ENCODE results near the gene NOS3.

Gene NOS3

DNA sequence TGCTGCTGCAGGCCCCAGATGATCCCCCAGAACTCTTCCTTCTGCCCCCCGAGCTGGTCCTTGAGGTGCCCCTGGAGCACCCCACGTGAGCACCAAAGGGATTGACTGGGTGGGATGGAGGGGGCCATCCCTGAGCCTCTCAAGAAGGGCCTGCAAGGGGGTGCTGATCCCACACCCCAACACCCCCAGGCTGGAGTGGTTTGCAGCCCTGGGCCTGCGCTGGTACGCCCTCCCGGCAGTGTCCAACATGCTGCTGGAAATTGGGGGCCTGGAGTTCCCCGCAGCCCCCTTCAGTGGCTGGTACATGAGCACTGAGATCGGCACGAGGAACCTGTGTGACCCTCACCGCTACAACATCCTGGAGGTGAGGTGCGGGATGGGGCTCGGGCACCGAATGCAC lies 8.2 kb downstream of the NOS3 start:
- DNase-seq (ENCODE audit: low read depth), result no peak
- no peak overlapping the region for H3K4me3 ChIP-seq (ENCODE audit: low read depth, low read length)
- in situ Hi-C loops (cut with HindIII; ENCODE audit: low sequenced_read_pairs), result no loop called here
- TF ChIP-seq, protein P1, sequence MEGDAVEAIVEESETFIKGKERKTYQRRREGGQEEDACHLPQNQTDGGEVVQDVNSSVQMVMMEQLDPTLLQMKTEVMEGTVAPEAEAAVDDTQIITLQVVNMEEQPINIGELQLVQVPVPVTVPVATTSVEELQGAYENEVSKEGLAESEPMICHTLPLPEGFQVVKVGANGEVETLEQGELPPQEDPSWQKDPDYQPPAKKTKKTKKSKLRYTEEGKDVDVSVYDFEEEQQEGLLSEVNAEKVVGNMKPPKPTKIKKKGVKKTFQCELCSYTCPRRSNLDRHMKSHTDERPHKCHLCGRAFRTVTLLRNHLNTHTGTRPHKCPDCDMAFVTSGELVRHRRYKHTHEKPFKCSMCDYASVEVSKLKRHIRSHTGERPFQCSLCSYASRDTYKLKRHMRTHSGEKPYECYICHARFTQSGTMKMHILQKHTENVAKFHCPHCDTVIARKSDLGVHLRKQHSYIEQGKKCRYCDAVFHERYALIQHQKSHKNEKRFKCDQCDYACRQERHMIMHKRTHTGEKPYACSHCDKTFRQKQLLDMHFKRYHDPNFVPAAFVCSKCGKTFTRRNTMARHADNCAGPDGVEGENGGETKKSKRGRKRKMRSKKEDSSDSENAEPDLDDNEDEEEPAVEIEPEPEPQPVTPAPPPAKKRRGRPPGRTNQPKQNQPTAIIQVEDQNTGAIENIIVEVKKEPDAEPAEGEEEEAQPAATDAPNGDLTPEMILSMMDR (IDR thresholded peaks at IDR 0.05; ENCODE audit: low read depth, low read length, missing control alignments), result no peak

DNA sequence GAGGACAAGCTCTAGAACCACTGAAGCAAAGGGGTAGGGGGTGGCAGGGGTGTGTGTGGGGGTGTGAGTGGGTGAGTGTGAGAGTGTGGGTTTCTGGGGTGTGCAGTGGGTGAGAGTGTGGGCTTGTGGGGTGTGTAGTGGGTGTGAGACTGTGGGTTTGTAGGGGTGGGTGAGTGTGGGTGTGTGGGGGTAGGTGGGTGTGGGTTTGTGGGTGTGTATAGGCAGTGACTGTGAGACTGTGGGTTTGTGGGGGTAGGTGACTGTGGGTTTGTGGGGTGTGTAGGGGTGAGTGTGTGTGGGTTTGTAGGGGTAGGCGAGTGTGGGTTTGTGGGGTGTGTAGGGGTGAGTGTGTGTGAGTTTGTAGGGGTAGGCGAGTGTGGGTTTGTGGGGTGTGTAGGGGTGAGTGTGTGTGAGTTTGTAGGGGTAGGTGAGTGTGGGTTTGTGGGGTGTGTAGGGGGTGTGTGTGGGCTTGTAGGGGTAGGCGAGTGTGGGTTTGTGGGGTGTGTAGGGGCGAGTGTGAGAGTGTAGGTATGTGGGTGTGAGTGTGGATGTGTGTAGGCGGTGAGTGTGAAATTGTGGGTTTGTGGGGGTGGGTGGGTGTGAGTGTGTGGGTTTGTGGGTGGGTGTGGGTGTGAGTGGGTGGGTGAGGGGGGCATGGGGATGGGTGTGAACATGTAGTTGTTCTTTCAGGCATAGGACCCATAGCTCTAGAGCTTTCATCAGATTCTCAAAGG lies 8.8 kb downstream of the NOS3 start:
- no peak overlapping the region for H3K4me3 ChIP-seq (ENCODE audit: low read depth, low read length)
- TF ChIP-seq, protein P1 (IDR thresholded peaks at IDR 0.05; ENCODE audit: low read depth, low read length, missing control alignments), result no peak
- no peak for DNase-seq (ENCODE audit: low read depth)
- in situ Hi-C loops (cut with HindIII; ENCODE audit: low sequenced_read_pairs), result no loop called here

GRCh38 chr7:151000897-151001495 lies 10.2 kb downstream of the NOS3 start:
- in situ Hi-C loops (cut with HindIII; ENCODE audit: low sequenced_read_pairs), result no loop called here
- no peak overlapping the region for H3K4me3 ChIP-seq (ENCODE audit: low read depth, low read length)
- TF ChIP-seq, protein P1 (IDR thresholded peaks at IDR 0.05; ENCODE audit: low read depth, low read length, missing control alignments), result no peak
- DNase-seq (ENCODE audit: low read depth), result no peak

DNA sequence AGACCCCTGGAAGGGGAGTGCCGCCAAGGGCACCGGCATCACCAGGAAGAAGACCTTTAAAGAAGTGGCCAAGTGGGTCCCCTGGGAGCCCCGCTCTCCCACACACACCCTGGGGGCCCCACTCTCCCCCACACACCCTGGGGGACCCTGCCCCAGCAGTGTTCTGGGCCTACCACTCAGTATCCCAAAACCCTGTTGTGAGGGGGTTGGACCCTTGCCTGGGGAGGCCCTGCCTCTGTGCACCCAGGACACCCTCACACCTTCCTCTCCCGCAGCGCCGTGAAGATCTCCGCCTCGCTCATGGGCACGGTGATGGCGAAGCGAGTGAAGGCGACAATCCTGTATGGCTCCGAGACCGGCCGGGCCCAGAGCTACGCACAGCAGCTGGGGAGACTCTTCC lies 10.7 kb downstream of the NOS3 start:
- TF ChIP-seq, protein P1 (IDR thresholded peaks at IDR 0.05; ENCODE audit: low read depth, low read length, missing control alignments), result no peak
- no peak for DNase-seq (ENCODE audit: low read depth)
- in situ Hi-C loops (cut with HindIII; ENCODE audit: low sequenced_read_pairs), result no loop called here
- H3K4me3 ChIP-seq (ENCODE audit: low read depth, low read length), result no peak overlapping the region

- no peak overlapping the region for H3K4me3 ChIP-seq (ENCODE audit: low read depth, low read length)
- in situ Hi-C loops (cut with HindIII; ENCODE audit: low sequenced_read_pairs), result no loop called here
- no peak for DNase-seq (ENCODE audit: low read depth)
- TF ChIP-seq, protein P1 (IDR thresholded peaks at IDR 0.05; ENCODE audit: low read depth, low read length, missing control alignments), result no peak
These were observed 12.8 kb downstream of the NOS3 start for GRCh38 chr7:151003572-151003971.

DNA sequence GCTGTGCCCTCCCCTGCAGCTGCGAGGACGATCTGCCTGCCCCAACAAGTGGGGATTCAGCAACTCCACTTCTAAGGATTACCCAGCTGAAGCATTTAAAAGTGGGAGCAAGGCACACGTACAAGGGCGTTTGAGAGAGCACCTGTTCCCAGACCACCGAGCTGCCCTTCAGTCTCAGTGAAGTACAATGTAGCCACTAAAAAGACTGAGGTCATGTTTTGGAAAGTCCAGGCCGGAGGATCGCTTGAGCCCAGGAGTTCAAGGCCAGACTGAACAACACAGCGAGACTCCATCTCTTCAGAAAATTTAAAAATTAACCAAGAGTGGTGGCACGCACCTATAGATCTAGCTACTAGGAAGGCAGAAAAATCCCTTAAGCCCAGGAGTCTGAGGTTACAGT lies 14.7 kb downstream of the NOS3 start:
- in situ Hi-C loops (cut with HindIII; ENCODE audit: low sequenced_read_pairs), result no loop called here
- H3K4me3 ChIP-seq (ENCODE audit: low read depth, low read length), result no peak overlapping the region
- DNase-seq (ENCODE audit: low read depth), result no peak
- TF ChIP-seq, protein P1 (IDR thresholded peaks at IDR 0.05; ENCODE audit: low read depth, low read length, missing control alignments), result no peak
